BLaER1 treated with 17β-estradiol and CSF1 and Interleukin-3, amounts not matched to agents 10 nM and 100 nM (cell line): ENCODE measurements around the gene SFI1.
"Not testable (repeated sequence)": the region's sequence is repeated elsewhere in the genome, so short reads cannot be mapped to it uniquely, and the experiment has no call there.

Experiments used
- H3K27ac ChIP-seq, 11 experiments: shearing (Covaris generic); formaldehyde crosslinking; 2 replicates each; pipeline ENCODE4 v1.8.1; 2022
- H3K27me3 ChIP-seq, 11 experiments: shearing (Covaris generic); formaldehyde crosslinking; 2 replicates each; pipeline ENCODE4 v1.8.1; 2022
- H3K36me3 ChIP-seq, 11 experiments: shearing (Covaris generic); formaldehyde crosslinking; 2 replicates each; pipeline ENCODE4 v1.8.1; 2022
- H3K4me1 ChIP-seq, 10 experiments: shearing (Covaris generic); formaldehyde crosslinking; 2 replicates each; pipeline ENCODE4 v1.8.1; 2022
- H3K4me2 ChIP-seq, 11 experiments: shearing (Covaris generic); formaldehyde crosslinking; 2 replicates each; pipeline ENCODE4 v1.8.1; 2022
- H3K4me3 ChIP-seq, 10 experiments: shearing (Covaris generic); formaldehyde crosslinking; 2 replicates each; pipeline ENCODE4 v1.8.1; 2022
- H3K9ac ChIP-seq, 11 experiments: shearing (Covaris generic); formaldehyde crosslinking; 2 replicates each; pipeline ENCODE4 v1.8.1; 2022
- H3K9me3 ChIP-seq, 11 experiments: shearing (Covaris generic); formaldehyde crosslinking; replicated peaks in 1 of 11; 2 replicates each; pipeline ENCODE4 v1.8.1; 2022
- H4K20me1 ChIP-seq, 11 experiments: shearing (Covaris generic); formaldehyde crosslinking; 2 replicates each; pipeline ENCODE4 v1.8.1; 2022
- Cebpa-rat ChIP-seq, 11 experiments: shearing (Covaris generic); IDR thresholded peaks; 2 replicates each; pipeline ENCODE4 v1.8.1; 2022

SFI1 gene

GRCh38 chr22:31584804-31585160 is 88.4 kb downstream of the SFI1 start:
- no peak overlapping the region for H3K4me3 ChIP-seq
- TF ChIP-seq Cebpa-rat (IDR thresholded peaks at IDR 0.05), result no peak
- H3K4me2 ChIP-seq, result no peak overlapping the region

DNA sequence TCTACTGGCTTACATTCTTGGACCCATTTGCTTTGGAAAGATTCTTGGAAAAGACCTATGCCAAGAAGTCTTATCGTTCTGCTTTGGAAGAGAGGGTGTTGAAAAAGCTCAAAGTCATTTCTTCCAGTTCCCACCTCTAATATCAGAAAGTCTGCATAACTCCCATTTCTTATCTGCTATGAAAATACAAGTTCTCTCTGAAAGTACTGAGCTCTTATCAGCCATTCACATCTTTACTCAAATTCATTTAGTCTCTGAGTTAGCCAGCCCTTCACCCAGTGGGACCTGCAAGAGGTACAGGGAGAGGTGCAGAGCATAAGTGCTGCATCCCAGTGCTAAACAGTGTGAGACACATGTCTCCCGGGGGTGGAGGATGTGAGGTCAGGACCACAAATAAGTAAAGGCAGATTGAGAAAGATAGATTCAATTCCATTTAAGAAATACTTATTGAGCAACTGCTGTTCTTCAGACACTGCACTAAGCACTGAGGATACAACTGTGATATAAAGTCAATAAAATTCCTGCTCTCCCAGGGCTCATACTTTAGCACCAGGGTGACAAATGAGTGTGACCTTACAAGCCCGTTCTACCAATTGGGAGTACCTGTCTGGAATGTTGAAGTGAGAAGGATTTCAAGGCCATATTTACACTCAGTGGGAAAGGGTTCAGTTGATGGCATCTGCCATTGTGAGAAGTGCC is 89.0 kb downstream of the SFI1 start:
- Histone ChIP-seq H3K36me3 (peaks cover 47 to 78% (median 65%) of the 10 kb centered on the region in 11 experiments), H4K20me1 (no peaks in the 10 kb centered on the region), H3K4me2 (no peak overlapping the region; a peak in 1 of 22 replicates), H3K27ac (peak overlapping the region in 2 of 11 experiments; percentile 22 to 43; a peak in 2 of 22 replicates), H3K9me3 (peaks cover 0 to 4% (median 0%) of the 10 kb centered on the region in 11 experiments; a peak in 1 of 22 replicates), H3K4me1 (peaks cover 0 to 26% (median 11%) of the 10 kb centered on the region in 10 experiments; a peak in 13 of 20 replicates), H3K27me3 (no peaks in the 10 kb centered on the region), H3K9ac (no peak overlapping the region), H3K4me3 (no peak overlapping the region)
- TF ChIP-seq Cebpa-rat (IDR thresholded peaks at IDR 0.05), result no peak

More at GRCh38 chr22:31584804-31585160, 88.4 kb downstream of the SFI1 start:
- H4K20me1 ChIP-seq, result no peaks in the 10 kb centered on the region
- 0 out of 22 replicates have a peak overlapping the region, but pooled peaks of 1 of the 11 experiments have one; percentile 15 for H3K27ac ChIP-seq
- H3K4me1 ChIP-seq, result peaks cover 0 to 26% (median 11%) of the 10 kb centered on the region in 10 experiments; a peak in 13 of 20 replicates
- H3K27me3 ChIP-seq, result no peaks in the 10 kb centered on the region
- no peak overlapping the region for H3K9ac ChIP-seq
- H3K9me3 ChIP-seq, result peaks cover 0 to 4% (median 0%) of the 10 kb centered on the region in 11 experiments; a peak in 1 of 22 replicates
- H3K36me3 ChIP-seq, result peaks cover 47 to 84% (median 66%) of the 10 kb centered on the region in 11 experiments

- Histone ChIP-seq H3K36me3 (peaks cover 42 to 69% (median 58%) of the 10 kb centered on the region in 11 experiments), H4K20me1 (no peaks in the 10 kb centered on the region), H3K4me3 (no peak overlapping the region), H3K27me3 (no peaks in the 10 kb centered on the region), H3K9me3 (peaks cover 0 to 4% (median 0%) of the 10 kb centered on the region in 11 experiments; a peak in 1 of 22 replicates), H3K4me2 (no peak overlapping the region), H3K4me1 (peaks cover 0 to 26% (median 11%) of the 10 kb centered on the region in 10 experiments; a peak in 13 of 20 replicates), H3K9ac (peak overlapping the region in 1 of 11 experiments; percentile 9; a peak in 1 of 22 replicates), H3K27ac (peak overlapping the region in 2 of 11 experiments; percentile 22 to 43; a peak in 4 of 22 replicates)
- TF ChIP-seq Cebpa-rat (IDR thresholded peaks at IDR 0.05), result no peak
These were observed 90.0 kb downstream of the SFI1 start for GRCh38 chr22:31586137-31586920.

GRCh38 chr22:31588970-31589675 is 92.8 kb downstream of the SFI1 start:
- Histone ChIP-seq H3K4me2 (no peak overlapping the region), H3K36me3 (peaks cover 40 to 54% (median 50%) of the 10 kb centered on the region in 11 experiments)

GRCh38 chr22:31590161-31590560 is 93.8 kb downstream of the SFI1 start:
- H3K4me1 ChIP-seq, H3K9ac ChIP-seq, H3K27me3 ChIP-seq, H3K27ac ChIP-seq, H3K4me3 ChIP-seq, H4K20me1 ChIP-seq, H3K9me3 ChIP-seq, H3K4me2 ChIP-seq: not testable (repeated sequence)
- peaks cover 35 to 43% (median 40%) of the 10 kb centered on the region in 11 experiments for H3K36me3 ChIP-seq

More at GRCh38 chr22:31588970-31589675, 92.8 kb downstream of the SFI1 start:
- TF ChIP-seq Cebpa-rat (IDR thresholded peaks at IDR 0.05), result no peak
- H3K9me3 ChIP-seq, result peaks cover 0 to 4% (median 0%) of the 10 kb centered on the region in 11 experiments; a peak in 1 of 22 replicates
- no peaks in the 10 kb centered on the region for H4K20me1 ChIP-seq
- no peak overlapping the region for H3K4me3 ChIP-seq
- no peak overlapping the region for H3K9ac ChIP-seq
- no peak overlapping the region for H3K27ac ChIP-seq
- no peaks in the 10 kb centered on the region for H3K27me3 ChIP-seq
- H3K4me1 ChIP-seq, result peaks cover 0 to 9% (median 0%) of the 10 kb centered on the region in 10 experiments; a peak in 3 of 20 replicates

DNA sequence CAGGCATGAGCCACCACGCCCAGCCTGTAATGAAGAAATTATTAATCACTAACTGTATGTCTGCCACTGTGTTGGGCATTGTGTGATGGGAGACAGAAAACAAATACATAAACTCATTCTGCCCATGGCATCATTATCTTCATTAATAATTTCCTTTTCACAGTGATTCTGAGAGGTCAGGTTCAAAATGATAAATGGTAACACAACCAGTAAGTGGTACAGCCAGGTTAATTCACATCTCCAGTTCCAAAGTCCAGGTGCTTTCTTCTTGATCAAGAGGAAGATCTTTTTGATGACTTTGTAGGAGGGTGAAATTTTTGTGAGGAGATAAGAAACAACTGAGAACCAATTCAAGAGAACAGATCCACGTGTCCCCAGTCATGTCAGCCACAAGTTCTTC is 98.9 kb downstream of the SFI1 start:
- H3K27ac ChIP-seq, result no peak overlapping the region
- no peaks in the 10 kb centered on the region for H3K4me1 ChIP-seq
- no peak overlapping the region for H3K4me3 ChIP-seq
- no peaks in the 10 kb centered on the region for H3K27me3 ChIP-seq
- no peaks in the 10 kb centered on the region for H4K20me1 ChIP-seq
- H3K9me3 ChIP-seq, result no peaks in the 10 kb centered on the region
- H3K9ac ChIP-seq, result no peak overlapping the region
- no peak for TF ChIP-seq Cebpa-rat (IDR thresholded peaks at IDR 0.05)
- H3K36me3 ChIP-seq, result peaks cover 0 to 4% (median 0%) of the 10 kb centered on the region in 11 experiments; a peak in 1 of 22 replicates
- H3K4me2 ChIP-seq, result no peak overlapping the region

DNA sequence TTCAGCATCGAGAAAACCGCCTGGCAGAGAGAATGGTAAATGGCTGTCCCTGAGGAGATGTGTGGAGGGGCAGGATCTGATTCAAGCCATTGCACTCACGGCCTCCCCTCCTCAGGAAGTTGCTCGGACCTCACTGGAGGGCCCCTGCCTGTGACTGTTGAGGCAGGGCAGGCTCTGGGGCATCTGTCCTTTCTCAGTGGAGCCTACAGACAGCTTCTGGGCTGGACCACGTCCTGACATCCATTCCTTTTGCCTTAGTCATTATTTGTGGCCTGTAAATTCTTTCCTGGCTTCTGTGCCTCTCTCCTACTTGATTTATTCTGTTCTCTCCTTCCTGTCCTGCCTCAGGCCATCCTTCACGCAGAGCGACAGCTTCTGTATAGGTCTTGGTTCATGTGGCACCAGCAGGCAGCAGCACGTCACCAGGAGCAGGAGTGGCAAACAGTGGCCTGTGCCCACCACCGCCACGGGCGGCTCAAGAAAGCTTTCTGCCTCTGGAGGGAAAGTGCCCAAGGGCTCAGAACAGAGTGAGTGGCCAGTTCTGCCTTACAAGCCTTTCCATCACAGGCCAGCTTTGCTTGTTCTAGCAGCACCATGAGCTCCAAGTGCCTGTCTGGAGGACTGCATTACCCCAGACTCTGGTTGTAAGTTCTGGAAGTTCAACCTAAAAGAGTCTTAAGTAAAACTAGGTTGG is 106.1 kb downstream of the SFI1 start:
- no peak for TF ChIP-seq Cebpa-rat (IDR thresholded peaks at IDR 0.05)
- Histone ChIP-seq H3K4me2 (no peak overlapping the region), H3K36me3 (peaks cover 18 to 53% (median 32%) of the 10 kb centered on the region in 11 experiments; a peak in 21 of 22 replicates), H3K9me3 (no peaks in the 10 kb centered on the region), H3K4me3 (no peak overlapping the region), H3K4me1 (no peaks in the 10 kb centered on the region), H3K27me3 (no peaks in the 10 kb centered on the region), H3K27ac (peak overlapping the region in 2 of 11 experiments; percentile 2 to 17; a peak in 1 of 22 replicates), H4K20me1 (no peaks in the 10 kb centered on the region; a peak in 1 of 22 replicates), H3K9ac (no peak overlapping the region)

GRCh38 chr22:31603081-31603525 is 106.8 kb downstream of the SFI1 start:
- no peak overlapping the region for H3K4me3 ChIP-seq
- H3K36me3 ChIP-seq, result peaks cover 18 to 59% (median 33%) of the 10 kb centered on the region in 11 experiments; a peak in 21 of 22 replicates
- H4K20me1 ChIP-seq, result peaks cover 0 to 4% (median 0%) of the 10 kb centered on the region in 11 experiments; a peak in 2 of 22 replicates
- no peaks in the 10 kb centered on the region for H3K4me1 ChIP-seq
- no peaks in the 10 kb centered on the region for H3K9me3 ChIP-seq
- no peak overlapping the region for H3K27ac ChIP-seq
- H3K27me3 ChIP-seq, result no peaks in the 10 kb centered on the region
- no peak overlapping the region for H3K4me2 ChIP-seq
- H3K9ac ChIP-seq, result no peak overlapping the region
- TF ChIP-seq Cebpa-rat (IDR thresholded peaks at IDR 0.05), result no peak
